Activated effector memory CD4-positive, alpha-beta T cell treated with anti-CD3 and anti-CD28 coated beads, Interleukin-2, amount 50 U/mL, for 16 hours (primary cell): Measurements from ENCODE around the gene ERI3.
"Not testable (repeated sequence)": the region's sequence is repeated elsewhere in the genome, so short reads cannot be mapped to it uniquely, and the experiment has no call there.

Experiments
- DNase-seq: peaks from one replicate; pipeline ENCODE4 v3.0.0-alpha.2; 2020

The ERI3 gene

DNA sequence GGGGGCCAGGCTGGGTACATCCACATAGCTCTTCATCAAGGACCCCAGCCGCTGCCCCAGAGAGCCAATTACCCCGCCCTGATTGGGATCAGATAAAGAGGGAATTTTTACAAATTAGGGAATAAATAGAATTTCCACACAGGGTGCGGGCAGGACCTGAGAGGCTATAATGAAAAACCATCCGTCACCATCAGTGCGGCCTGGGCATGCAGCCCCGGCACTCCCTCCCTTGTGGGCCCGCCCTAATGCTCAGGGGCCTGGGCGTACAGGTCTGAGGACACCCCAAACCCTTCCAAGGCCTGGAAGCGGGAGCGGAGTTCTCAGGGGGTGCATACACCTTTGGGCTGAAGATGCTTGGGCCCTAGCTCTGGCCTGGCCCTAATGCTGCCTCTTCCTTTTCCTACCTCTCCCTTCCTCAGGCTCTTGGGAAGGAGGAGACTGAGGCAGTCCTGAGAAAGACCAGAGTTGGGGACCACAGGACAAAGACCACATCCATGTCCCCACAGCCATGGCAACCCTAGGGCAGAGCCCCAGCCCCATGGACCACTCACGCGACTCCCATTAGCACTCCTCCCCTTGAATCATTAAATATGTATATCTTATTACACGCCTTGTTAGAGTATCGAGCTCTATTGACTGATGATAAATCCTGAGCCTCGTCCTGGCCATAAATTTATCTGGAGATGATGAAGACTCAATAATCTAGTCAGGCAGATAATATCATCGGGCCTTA lies 125.5 kb downstream of the ERI3 start:
- no peak for DNase-seq

- DNase-seq = no peak
Measured at GRCh38 chr1:44228218-44228617, 126.8 kb downstream of the ERI3 start.

- DNase-seq = no peak
Measured at GRCh38 chr1:44227211-44227610, 127.8 kb downstream of the ERI3 start.

DNA sequence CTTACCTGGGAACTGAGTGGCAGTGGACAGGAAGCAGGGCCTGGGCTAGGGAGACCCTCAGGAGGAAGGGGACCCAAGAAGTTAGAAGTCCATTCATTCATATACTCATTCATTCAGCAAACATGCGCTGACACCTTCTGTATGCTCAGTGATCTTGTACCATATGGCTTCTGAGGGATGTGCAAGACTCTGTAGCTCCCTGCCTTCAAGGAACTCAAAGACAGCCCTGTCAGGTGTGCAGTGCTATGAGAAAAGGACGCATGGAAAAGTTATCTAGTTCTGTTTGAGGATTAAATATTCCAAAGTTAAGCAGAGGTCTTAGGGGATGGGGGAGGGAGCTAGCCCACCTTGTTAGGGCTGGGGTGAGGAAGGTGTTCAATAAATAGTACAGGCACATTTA lies 129.3 kb downstream of the ERI3 start:
- DNase-seq = no peak

GRCh38 chr1:44223187-44223610 lies 131.9 kb downstream of the ERI3 start:
- no peak for DNase-seq

DNA sequence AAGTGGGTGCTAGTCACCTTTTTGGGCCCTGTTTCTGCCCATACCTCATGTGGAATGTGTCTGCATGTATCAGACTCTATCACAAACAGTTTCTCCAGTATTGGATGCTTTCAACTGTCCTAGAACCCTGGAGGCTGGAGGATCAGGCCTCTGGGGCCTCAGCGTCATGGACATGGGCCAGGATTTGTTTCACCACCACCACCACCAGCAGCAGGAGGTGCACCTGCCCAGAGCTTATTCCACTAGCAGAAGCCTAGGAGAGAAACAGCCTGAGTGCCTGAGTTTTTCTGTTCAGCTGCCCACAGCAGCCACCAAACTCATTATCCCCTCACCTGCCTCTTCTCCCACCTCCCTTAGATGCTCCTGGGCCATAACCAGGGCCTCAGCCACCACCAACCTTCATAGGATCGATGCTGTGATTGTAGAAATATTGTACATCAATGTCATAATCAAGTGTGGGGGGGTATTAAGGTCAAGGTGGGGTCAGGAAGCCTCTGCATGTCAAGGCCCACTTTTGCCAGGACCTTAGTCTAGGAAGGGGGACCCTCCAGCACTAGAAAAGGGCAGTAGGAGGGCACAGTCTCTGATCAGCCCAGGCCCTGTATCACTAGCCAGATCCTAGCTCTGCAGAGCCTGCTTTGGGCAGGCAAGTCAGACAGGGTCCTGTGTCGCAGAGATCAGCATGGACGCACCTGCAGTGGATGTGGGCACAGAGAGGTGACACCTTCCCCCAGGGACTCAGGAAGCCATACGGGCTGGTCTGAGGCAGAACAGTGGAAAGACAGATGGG lies 132.5 kb downstream of the ERI3 start:
- DNase-seq = peak; percentile 47

GRCh38 chr1:44221769-44222168 lies 133.3 kb downstream of the ERI3 start:
- DNase-seq = peak; percentile 45

GRCh38 chr1:44220755-44221154 lies 134.3 kb downstream of the ERI3 start:
- DNase-seq = peak; percentile 53

DNA sequence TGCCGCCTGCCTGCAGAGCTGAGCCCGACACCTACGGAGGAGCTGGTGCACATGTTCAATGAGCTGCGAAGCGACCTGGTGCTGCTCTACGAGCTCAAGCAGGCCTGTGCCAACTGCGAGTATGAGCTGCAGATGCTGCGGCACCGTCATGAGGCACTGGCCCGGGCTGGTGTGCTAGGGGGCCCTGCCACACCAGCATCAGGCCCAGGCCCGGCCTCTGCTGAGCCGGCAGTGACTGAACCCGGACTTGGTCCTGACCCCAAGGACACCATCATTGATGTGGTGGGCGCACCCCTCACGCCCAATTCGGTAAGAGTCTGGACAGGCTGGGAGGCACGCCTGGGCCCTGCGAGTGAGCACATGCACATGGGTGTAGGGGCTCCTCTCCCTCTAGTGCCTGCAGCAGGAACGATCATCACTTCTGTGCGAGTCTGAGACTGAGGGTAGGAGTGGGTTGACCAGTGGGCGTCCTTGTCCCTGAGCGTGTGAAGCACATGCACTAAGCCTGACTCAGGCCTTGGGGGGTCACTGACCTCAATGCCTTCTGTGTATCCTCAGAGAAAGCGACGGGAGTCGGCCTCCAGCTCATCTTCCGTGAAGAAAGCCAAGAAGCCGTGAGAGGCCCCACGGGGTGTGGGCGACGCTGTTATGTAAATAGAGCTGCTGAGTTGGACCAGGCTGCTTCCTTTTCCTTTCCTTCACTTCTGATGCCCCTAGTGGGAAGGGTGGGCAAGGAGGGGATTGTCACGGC lies 134.9 kb downstream of the ERI3 start:
- peak; percentile 62 for DNase-seq

DNA sequence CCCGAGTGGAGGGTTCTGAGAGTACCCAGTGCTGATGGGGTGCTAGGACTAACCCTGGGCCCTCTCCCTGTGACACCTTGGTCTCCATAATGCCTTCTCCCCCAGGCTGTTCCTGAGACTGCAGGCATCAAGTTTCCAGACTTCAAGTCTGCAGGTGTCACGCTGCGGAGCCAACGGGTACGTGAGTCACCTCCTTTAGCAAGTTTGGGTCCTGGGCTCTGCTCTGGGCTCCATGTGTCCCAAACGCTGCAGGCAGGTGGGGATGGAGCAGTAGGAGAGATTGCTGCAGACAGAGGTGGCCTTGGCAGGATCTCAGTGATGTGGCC lies 135.8 kb downstream of the ERI3 start:
- peak; percentile 38 for DNase-seq

DNA sequence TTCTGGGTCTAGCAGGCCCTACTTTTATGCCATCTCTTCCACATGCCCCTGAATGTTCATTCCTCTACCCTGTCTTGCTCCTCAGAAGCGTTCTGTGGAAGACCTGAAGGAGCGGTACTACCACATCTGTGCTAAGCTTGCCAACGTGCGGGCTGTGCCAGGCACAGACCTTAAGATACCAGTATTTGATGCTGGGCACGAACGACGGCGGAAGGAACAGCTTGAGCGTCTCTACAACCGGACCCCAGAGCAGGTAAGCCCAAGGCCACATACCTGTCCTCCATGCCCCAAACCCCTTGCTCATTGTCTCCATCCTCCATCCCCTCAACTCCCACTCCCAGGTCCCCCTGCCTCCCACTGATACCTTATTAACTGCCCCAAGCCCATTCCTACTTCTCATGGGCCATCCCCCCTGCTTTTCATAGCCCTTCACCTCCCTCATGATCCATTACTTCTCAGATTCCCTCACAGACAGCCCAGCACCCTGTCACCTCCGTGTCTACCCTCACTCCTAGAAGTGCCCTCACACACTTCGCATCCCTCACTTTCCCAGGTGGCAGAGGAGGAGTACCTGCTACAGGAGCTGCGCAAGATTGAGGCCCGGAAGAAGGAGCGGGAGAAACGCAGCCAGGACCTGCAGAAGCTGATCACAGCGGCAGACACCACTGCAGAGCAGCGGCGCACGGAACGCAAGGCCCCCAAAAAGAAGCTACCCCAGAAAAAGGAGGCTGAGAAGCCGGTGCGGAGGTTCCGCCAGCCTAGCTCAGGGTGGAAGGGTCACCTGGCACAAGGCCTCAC lies 136.4 kb downstream of the ERI3 start:
- no peak for DNase-seq

GRCh38 chr1:44217809-44218410 lies 137.1 kb downstream of the ERI3 start:
- peak; percentile 90 for DNase-seq

DNA sequence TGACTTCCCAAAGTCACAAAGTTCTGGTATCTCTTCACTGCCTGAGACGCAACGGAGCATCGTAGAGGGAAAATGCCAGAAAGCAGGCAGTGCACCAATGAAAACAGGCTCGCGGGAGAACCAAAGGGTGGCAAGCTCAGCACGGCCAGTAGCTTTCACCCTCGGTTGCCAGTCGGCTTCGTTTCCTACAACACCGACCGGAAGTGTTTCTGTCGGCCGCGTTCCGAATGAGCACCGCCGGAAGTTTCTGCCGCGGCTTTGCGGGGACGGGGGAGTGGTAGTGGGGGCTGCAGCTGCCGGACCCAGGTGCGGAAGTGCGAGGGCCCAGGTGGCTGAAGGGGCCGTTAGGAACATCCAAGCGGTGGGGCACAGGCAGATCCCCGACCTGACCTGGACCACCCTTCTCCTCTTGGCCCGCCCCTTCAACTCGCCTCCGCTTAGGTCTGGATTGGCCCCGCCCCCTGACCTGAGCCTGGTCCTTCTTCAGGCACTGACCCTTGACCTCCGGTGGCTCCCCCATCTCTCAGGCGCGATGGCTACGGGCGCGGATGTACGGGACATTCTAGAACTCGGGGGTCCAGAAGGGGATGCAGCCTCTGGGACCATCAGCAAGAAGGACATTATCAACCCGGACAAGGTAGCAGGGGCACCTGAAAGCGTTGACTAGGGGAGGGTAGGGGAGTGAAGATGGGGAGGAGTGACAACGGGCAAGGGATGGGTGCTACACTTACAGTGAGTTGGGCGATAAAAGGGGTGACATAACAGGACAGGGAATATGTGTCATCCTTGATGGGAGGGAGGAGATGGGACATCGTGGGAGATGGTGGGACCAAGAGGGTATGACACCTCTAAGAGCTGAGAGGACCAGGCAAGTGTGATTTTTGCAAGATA lies 141.6 kb downstream of the ERI3 start, which contains the start of gene DMAP1:
DMAP1 (plus strand) TSS at position 250 of the 891 bp plus-strand sequence; CDS start at position 533, 283 bp downstream.
- peak; percentile 94 for DNase-seq

DNA sequence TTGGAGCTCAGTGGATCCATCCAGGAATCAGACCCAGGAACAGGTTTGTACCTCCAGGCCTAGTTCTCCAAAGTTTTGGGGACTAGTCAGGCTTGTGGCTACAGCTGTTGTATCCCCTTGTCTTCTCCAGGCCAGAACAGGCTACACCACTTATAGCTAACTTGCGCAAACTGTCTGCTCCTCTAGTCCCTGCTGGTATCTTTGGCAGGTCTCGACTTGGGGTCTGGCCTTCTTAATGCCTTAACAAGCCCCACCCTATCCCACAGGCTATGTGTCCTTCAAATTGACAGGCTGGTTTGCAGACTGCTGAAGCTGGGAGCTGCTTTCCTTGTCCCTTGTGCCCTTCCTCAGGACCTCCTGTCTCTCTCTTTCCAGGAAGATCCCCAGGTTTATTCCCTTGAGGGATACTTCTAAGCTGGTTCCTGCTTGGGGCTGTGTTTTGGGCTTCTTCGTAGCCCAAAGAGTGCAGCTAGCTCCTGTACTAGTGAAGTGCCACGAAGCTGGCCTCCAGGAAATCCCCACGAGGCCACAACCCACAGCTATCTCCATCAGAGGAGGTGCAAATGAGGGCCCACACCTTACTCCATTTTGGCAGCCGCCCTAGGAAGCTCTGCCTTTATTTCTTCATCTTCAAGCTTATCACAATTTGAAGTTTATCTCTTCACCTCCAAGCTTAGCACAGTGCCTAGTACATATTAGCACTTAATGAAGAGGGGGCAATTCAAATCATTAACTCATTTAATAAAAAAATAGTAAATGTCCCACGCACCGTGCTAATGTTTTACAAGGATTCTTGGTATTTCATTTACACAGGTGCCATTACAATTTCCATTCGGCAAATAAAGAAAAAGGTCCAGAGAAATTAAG lies 142.5 kb downstream of the ERI3 start:
- DNase-seq = peak; percentile 79

DNA sequence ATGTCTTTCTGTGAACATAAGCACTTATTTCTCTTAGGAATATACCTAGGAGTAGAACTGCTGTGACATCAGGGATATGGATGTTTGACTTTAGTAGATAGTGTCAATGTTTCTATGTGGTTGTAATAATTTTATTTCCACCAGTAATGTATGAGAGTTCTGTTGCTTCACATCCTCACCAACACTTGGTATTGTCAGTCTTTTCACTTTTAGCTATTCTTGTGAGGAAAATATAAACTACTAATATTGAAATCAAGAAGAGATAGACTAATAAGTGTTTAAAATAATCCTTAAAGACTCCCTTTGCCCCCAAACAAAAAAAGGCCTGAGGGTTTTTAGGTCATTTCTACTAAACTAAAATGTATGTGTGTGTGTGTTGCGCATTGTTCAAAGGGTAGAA lies 144.5 kb downstream of the ERI3 start:
- no peak for DNase-seq

DNA sequence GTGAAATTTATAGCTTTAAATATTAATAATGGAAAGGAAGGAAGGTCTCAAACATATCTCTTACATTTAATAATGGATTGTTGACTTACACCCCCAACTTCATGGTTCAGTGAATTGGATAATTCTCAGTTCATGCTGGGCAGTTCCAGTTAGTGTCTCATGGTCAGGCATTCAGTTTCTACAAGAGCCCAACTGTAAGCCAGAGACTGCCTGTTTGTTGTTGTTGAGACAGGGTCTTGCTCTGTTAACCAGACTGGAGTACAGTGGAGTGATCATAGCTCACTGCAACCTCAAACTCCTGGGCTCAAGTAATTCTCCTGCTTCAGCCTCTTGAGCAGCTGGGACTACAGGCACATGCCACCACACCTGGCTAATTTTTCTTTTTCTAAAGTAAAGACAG lies 146.8 kb downstream of the ERI3 start:
- no peak for DNase-seq

DNA sequence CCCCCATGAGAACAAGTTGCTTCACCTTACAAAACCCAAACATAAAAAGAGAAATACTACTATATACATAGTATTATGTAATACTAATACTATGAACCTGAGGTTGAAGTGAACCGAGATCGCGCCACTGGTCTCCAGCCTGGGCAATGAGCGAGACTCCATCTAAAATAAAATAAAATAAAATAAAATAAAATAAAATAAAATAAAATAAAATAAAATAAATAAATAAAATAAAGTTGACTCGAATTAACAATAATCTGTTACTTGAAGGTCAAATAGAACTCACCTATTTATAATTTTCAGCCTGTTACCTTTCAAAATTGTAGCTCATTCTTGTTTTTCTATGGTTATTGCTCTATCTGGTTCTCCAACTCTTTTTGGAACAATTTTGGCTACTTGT lies 148.5 kb downstream of the ERI3 start:
- not testable (repeated sequence) for DNase-seq

DNA sequence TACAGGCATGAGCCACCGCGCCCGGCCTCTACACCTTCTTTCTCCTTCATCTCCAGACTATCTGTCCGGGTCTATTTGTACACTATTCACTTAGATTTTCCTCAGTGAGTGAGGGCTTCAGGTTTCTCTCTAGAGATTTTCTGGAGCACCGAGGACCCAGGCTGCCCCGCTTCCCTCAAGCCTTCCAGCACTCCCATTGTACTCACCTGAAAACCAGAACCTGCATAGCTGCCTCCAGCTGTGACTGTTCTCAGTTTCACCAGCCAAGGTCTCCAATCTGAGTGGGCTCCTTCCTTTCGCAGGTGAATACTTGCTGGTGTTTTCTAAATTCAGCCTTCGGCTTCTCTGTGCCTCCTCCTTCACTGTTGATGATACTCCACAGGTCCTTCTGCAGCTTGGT lies 154.7 kb downstream of the ERI3 start:
- DNase-seq = no peak

DNA sequence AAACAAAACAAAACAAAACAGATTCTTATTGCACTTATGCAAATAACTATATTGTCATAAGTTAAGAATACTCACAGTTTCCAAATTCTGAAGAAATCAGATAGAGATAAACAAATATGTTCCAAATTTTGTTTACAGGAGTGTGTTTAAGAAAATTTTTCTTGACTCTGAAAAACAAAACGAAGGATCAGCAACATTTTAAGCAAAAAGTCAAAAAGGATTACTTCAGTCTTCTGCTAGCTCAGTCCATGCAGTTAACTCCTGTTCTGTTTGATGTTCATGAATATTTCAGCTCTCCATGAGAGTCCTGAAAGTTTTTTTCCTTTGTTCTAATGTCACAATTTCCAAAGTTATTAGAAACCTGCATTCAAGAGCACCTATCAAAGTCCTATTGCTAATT lies 180.4 kb downstream of the ERI3 start:
- DNase-seq = no peak
